K562 (cell line): ENCODE measurements around the gene QKI. TPM values are rescaled to one million over a fixed set of nuclear protein-coding genes. Genes with fewer than 3 reads are reported as not detected.

Source experiments
- ATAC-seq: fragments of 200-7000 bp; cut with Tn5 transposase; 3 replicates; pipeline ENCODE4 v1.9.1; 2020; ENCODE audit warnings: moderate library complexity
- BruUV-seq: library from RNA; stranded (reverse); fragments of 400-500 nt; replicated peaks from 2 replicates; lab custom pipeline; 2021; lab: Mats Ljungman, UMichigan
- CTCF ChIA-PET: fragments of 300-600 bp; formaldehyde crosslinking; extraction: SDS; loops from one replicate; lab custom pipeline; 2021; ENCODE audit warnings: low intra/inter-chr PET ratio; lab: Yijun Ruan, JAX
- POLR2A ChIA-PET: fragments of 300-600, 350-650 bp; sonication (Branson Sonifier 250); formaldehyde crosslinking; extraction: SDS; loops from one replicate; lab custom pipeline; 2021; ENCODE audit warnings: antibody characterized with exemption, inconsistent platforms; lab: Yijun Ruan, JAX
- DNase-seq, 4 experiments: peaks; one replicate each; pipeline versions ENCODE4 v3.0.0 to v3.0.0-alpha.2; 2011 to 2018; ENCODE audit warnings: low spot score in 3 of 4, mixed read lengths in 3 of 4; ENCODE audit errors: extremely low read depth in 1 of 4
- FAIRE-seq: peaks from 2 replicates; lab custom pipeline; 2011; peaks lifted over from hg19 to GRCh38; lab: Jason Lieb, UNC
- H2AFZ ChIP-seq: 2 replicates; pipeline ENCODE4 v1.6.0; 2011; ENCODE audit warnings: low read depth, low read length, control low read depth, inconsistent platforms
- H3K27ac ChIP-seq: fragments of 200-600 bp; 3 replicates; pipeline ENCODE4 v1.8.0; 2011; ENCODE audit warnings: low read depth, mild to moderate bottlenecking, control low read depth, inconsistent platforms, low read length, moderate library complexity, mixed read lengths; ENCODE audit errors: extremely low read depth
- H3K27me3 ChIP-seq, 2 experiments: fragments of 300-600 bp in 1 of 2; 2 replicates in 1 of 2; 3 replicates in 1 of 2; pipeline versions ENCODE4 v1.6.0 to v1.8.0; 2011; ENCODE audit warnings: inconsistent platforms in 2 of 2, low read length in 2 of 2, mild to moderate bottlenecking in 1 of 2, mixed read lengths in 1 of 2, moderate library complexity in 1 of 2; ENCODE audit not compliant: control insufficient read depth in 2 of 2, insufficient read depth in 2 of 2
- H3K36me3 ChIP-seq: fragments of 300-600 bp; 3 replicates; pipeline ENCODE4 v1.8.0; 2011; ENCODE audit warnings: mild to moderate bottlenecking, low read length, inconsistent platforms; ENCODE audit not compliant: control insufficient read depth, insufficient read depth
- H3K4me1 ChIP-seq, 2 experiments: fragments of 200-600 bp in 1 of 2; replicated peaks in 1 of 2; 2 replicates in 1 of 2; 3 replicates in 1 of 2; pipeline versions ENCODE4 v1.5.1 to v1.8.0; 2011; ENCODE audit warnings: inconsistent platforms in 2 of 2, low read length in 2 of 2, mild to moderate bottlenecking in 1 of 2, mixed read lengths in 1 of 2, moderate library complexity in 1 of 2; ENCODE audit not compliant: control insufficient read depth in 2 of 2, insufficient read depth in 2 of 2
- H3K4me2 ChIP-seq: 2 replicates; pipeline ENCODE4 v1.6.1; 2011; ENCODE audit warnings: low read length, control low read depth, inconsistent platforms, mixed read lengths; ENCODE audit not compliant: insufficient read depth
- H3K4me3 ChIP-seq: fragments of 200-600 bp; sonication (generic), shearing (Covaris generic); 2 replicates; pipeline ENCODE4 v1.5.1; 2016; ENCODE audit warnings: control low read depth, inconsistent platforms
- H3K79me2 ChIP-seq: fragments of 200-600 bp; 3 replicates; pipeline ENCODE4 v1.8.0; 2011; ENCODE audit warnings: low read length, inconsistent platforms; ENCODE audit not compliant: control insufficient read depth, insufficient read depth
- H3K9ac ChIP-seq, 2 experiments: 2 replicates each; pipeline versions ENCODE4 v1.6.0 to v1.6.1; 2011; ENCODE audit warnings: low read depth in 2 of 2, low read length in 2 of 2, control low read depth in 1 of 2, inconsistent platforms in 1 of 2, mild to moderate bottlenecking in 1 of 2, mixed read lengths in 1 of 2; ENCODE audit not compliant: insufficient read depth in 1 of 2
- H3K9me1 ChIP-seq: one replicate; pipeline ENCODE4 v1.6.0; 2011; ENCODE audit warnings: inconsistent platforms, mild to moderate bottlenecking, low read length, moderate library complexity; ENCODE audit not compliant: control insufficient read depth, insufficient read depth
- H3K9me3 ChIP-seq: replicated peaks from 2 replicates; pipeline ENCODE4 v1.5.1; 2011; ENCODE audit warnings: low read depth, low read length, inconsistent platforms; ENCODE audit not compliant: control insufficient read depth, insufficient read depth
- H4K20me1 ChIP-seq: replicated peaks from 2 replicates; pipeline ENCODE4 v1.6.1; 2011; ENCODE audit warnings: low read length, inconsistent platforms, mixed read lengths; ENCODE audit not compliant: control insufficient read depth, insufficient read depth
- CBX5 ChIP-seq: IDR thresholded peaks from 2 replicates; pipeline ENCODE4 v1.6.1; 2014; ENCODE audit warnings: low read depth, borderline replicate concordance
- DIDO1 ChIP-seq: fragments of 450-650 bp; IDR thresholded peaks from 2 replicates; pipeline ENCODE4 v1.6.1; 2016; ENCODE audit warnings: low read depth, missing biosample characterization, missing genetic modification characterization
- FOXA3 ChIP-seq, 2 experiments: fragments of 450-650 bp in 1 of 2; sonication (generic) in 1 of 2; formaldehyde crosslinking; IDR thresholded peaks in 1 of 2; conservative IDR thresholded peaks in 1 of 2; 2 replicates each; pipeline versions ENCODE4 v1.4.0 to v1.8.0; 2020 to 2022; ENCODE audit warnings: mild to moderate bottlenecking in 2 of 2, missing genetic modification reagents in 1 of 2
- LARP7 ChIP-seq: fragments of 450-650 bp; IDR thresholded peaks from 2 replicates; pipeline ENCODE4 v1.6.1; 2016
- NBN ChIP-seq: fragments of 450-650 bp; IDR thresholded peaks from 2 replicates; pipeline ENCODE4 v1.6.1; 2016; ENCODE audit warnings: low read depth, mild to moderate bottlenecking
- NR0B1 ChIP-seq: fragments of 450-650 bp; IDR thresholded peaks from one replicate; pipeline ENCODE4 v1.6.1; 2018; ENCODE audit warnings: mild to moderate bottlenecking, moderate library complexity; ENCODE audit not compliant: partially characterized antibody
- SOX6 ChIP-seq: fragments of 450-650 bp; IDR thresholded peaks from 2 replicates; pipeline ENCODE4 v1.6.1; 2014; ENCODE audit warnings: mild to moderate bottlenecking
- ZBTB11 ChIP-seq, 3 experiments: fragments of 200-800 bp in 1 of 3; fragments of 250-450 bp in 1 of 3; fragments of 450-650 bp in 1 of 3; sonication (Bioruptor Pico) in 1 of 3; sonication (Bioruptor generic) in 1 of 3; formaldehyde crosslinking in 1 of 3; IDR thresholded peaks; 2 replicates each; pipeline versions ENCODE4 v1.6.1 to v1.8.0; 2016 to 2022; ENCODE audit warnings: mild to moderate bottlenecking in 2 of 3, missing genetic modification characterization in 2 of 3, missing compliant biosample characterization in 1 of 3, moderate library complexity in 1 of 3
- ZNF398 ChIP-seq: fragments of 250-450 bp; sonication (Bioruptor Pico); IDR thresholded peaks from 2 replicates; pipeline ENCODE4 v1.8.0; 2021; ENCODE audit warnings: moderate library complexity, mild to moderate bottlenecking, inconsistent platforms
- WGBS: fragments of 100-300 bp; shearing (Covaris generic); methylation state at CpG from one replicate; pipeline ENCODE4 v1.1.6; 2016; ENCODE audit warnings: low coverage, mixed read lengths; ENCODE audit not compliant: insufficient coverage; ENCODE audit errors: missing lambda C conversion rate; 5-methylcytosine and 5-hydroxymethylcytosine counted together
- in situ Hi-C: fragments of 300-500 bp; cut with MboI; formaldehyde crosslinking; loops from 4 replicates; pipeline ENCODE4 v1.15.0; 2018; ENCODE audit warnings: inconsistent platforms, mixed read lengths
- intact Hi-C: fragments of 100-400 bp; cut with micrococcal nuclease; formaldehyde crosslinking; loops from 2 replicates; pipeline ENCODE4 v1.14.2; 2022
- polyA plus RNA-seq, 8 experiments: library from polyadenylated mRNA; depleted of rRNA in 4 of 8; stranded (reverse) in 5 of 8; unstranded in 3 of 8; fragments of >200 nt; fragmentation: Nextera tagmentation in 2 of 8; fragmentation: Illumina TruSeq in 1 of 8; extraction: Ambion mirVana in 2 of 8; extraction: Trizol in 1 of 8; gene quantifications; 2 replicates each; pipeline versions ENCODE4 v1.2.1 to v1.2.3, GENCODE V29; 2011 to 2014; ENCODE audit warnings: inconsistent platforms in 1 of 8, missing spikeins in 1 of 8
- total RNA-seq, 7 experiments: library from RNA; depleted of rRNA in 6 of 7; stranded (reverse); fragments of >200 nt in 6 of 7; fragmentation: Illumina TruSeq in 2 of 7; extraction: Trizol in 2 of 7; gene quantifications; 2 replicates each; pipeline versions ENCODE4 v1.2.1 to v1.2.3, GENCODE V29; 2011 to 2021; ENCODE audit warnings: low replicate concordance in 1 of 7

The QKI gene
- total and polyA plus RNA-seq, 9 of the 15 experiments (the other 6 are each of a cell fraction or from before 2014, with no cell fraction given) = 20.4 to 215 (median 123) TPM

- DNase-seq (no peak), ATAC-seq (no peak), FAIRE-seq (no peak)
- ChIA-PET POLR2A (interaction anchor here (0.7 kb wide), 1 partner anchor 29 kb away, joined by 3 read pairs; no protein-coding TSS in a partner anchor), CTCF (no interaction called here)
- Histone ChIP-seq H3K4me3 (no peak overlapping the region), H3K9me3 (no peaks in the 10 kb centered on the region), H3K27ac (no peak overlapping the region), H3K79me2 (no peaks in the 10 kb centered on the region), H3K27me3 (peaks cover 33 to 62% of the 10 kb centered on the region in 2 experiments; a peak in 4 of 5 replicates), H4K20me1 (no peaks in the 10 kb centered on the region), H3K4me1 (no peaks in the 10 kb centered on the region), H2AFZ (no peak overlapping the region), H3K9ac (no peak overlapping the region; a peak in 1 of 4 replicates), H3K9me1 (no peaks in the 10 kb centered on the region), H3K4me2 (no peak overlapping the region), H3K36me3 (no peaks in the 10 kb centered on the region)
- intact Hi-C loops (no loop called here), in situ Hi-C loops (no loop called here)
- no TSS peak for BruUV-seq
- 2% methylated on average over 14 of the region's 15 CpGs for WGBS
- no peak for TF ChIP-seq DIDO1 (tag)
- no peak for TF ChIP-seq ZNF398 (CRISPR knock-in tag)
- no peak for TF ChIP-seq CBX5
- TF ChIP-seq SOX6 = no peak
- TF ChIP-seq LARP7 = no peak
- 0 out of 6 replicates have a peak, but pooled peaks of 1 of the 3 experiments have one; percentile 30 for TF ChIP-seq ZBTB11 (CRISPR knock-in tag; IDR thresholded peaks at IDR 0.05)
- TF ChIP-seq NBN = no peak
- no peak for TF ChIP-seq FOXA3 (CRISPR knock-in tag; conservative IDR thresholded peaks at IDR 0.05 in 1 of 2, IDR thresholded peaks at IDR 0.05 in 1 of 2)
- no peak for TF ChIP-seq NR0B1
These were observed 44.7 kb upstream of the QKI start for GRCh38 chr6:163369628-163370365.
